Kidney capillary endothelial cell (primary cell): Measurements from ENCODE around the gene NFAT5.

Source experiments
- DNase-seq: peaks from one replicate; pipeline ENCODE4 v3.0.0-alpha.2; 2018; ENCODE audit warnings: low spot score

The NFAT5 gene

DNA sequence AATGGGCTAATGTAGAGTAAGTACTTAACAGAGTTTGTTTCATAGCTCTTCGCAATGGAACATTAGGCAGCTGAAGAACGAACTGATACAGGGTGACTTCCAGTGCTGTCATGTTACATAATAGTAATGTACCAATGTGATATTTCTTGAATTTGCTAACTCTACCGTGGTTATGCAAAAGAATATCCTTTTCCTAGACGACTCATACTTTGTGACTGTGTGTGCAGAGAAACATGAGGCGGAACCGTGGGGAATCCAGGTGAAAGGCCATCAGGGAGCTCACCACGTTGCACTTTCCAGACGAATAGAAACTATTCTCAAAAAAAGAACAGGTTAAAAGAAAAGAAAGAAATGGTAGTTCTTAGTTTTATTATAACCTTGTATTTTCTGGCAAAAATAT is 175.8 kb downstream of the NFAT5 start:
- DNase-seq, result no peak

DNA sequence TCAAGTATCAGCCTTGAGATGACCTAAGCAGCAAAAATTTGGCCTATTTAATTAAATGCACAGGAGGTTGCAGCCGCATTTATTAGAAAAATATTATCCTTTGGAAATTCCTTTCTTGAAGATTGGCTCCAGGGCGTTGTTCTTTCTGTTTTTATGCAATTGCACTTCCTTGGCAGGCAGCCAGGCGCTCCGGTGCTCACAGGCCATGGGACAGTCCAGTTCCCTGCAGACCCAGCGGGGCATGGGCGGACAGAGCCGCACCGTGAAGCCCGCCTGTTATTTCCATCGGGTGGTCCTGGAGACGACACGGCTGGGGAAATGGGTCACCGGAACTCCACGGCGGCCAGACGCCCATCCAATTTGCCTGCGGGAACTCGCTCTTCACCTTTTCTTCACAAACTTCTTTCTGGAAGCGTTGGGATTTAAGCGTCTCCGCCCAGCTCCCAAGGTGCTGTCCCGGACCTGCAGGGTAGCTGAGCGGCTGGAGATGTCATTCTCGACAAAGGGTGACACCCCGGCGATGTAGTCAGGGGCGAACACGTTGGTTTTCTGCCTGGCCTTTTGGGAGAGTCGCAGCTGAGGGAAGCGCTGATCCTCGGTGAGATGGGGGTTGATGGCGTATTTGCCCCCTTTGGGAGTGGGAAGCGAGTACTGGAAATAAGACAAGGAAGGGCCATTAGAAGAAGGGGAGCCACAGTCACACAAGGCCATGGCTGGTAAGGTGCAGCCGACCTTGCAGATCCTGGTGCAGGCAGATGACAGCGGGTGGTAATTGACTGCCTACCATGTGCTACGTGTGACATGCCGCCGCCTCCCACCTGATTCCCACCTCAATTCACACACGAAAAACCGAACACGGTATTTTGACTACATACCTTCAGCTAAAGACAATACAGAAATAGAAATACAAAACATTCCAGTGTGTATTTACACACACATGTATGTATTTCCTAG is 176.5 kb downstream of the NFAT5 start:
- peak; percentile 35 for DNase-seq

DNA sequence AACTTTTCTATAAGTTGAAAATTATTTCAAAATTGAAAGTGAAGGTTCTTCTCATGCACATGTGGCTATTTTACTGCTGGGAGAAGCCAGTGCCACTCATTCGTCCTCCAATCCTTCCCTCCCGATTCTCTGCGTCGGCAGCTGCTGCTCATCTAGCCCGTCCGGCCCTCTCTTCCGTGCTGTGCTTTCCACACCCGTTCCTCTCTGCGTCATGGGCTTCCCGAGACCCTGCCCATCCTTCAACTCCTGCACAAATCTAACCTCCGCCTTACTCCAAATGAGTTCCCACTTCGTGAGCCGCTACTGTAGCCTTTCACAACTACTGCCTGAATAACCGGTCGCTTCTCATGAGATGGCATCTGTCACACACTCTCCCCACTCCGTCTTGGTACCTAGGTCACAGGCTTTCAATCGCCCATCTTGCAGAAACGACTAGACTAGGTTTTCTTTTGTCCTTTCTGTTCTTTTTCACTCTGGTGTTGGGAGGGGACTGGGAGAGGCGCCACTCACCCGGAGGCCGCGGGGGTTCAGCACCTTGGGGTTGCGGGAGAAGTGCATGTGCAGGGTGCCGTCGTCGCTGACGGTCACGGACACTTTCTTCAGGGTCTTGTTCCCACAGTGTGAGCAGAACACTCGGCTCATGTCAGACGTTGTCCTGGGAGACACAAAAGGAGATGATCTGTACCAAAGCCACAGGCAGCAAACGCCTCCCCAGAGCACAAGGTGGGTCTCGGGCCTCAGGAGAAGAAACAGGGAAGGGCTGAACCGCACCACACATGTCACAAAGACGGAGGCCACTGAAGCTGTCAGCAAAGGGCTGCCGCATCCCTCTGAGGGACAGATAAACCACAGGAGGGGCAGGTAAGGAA is 178.8 kb downstream of the NFAT5 start:
- no peak for DNase-seq

DNA sequence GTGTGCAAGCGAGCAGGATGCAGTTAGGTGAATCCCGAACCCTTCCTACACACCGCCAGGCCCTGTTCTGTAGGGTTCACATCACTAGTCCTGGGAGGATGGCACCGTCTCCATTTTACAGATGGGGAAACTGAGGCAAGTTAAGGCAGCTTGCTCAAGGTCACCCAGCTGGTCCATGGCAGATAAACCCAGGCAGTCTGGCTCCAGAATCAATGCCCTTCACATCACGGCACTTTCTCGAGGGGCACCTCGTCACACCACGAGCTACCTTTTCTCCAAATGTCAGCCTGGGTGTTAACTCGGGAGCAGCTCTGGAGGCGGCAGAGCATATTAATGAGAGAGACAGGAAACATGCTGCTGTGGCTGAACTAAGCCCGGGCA is 179.5 kb downstream of the NFAT5 start:
- no peak for DNase-seq

DNA sequence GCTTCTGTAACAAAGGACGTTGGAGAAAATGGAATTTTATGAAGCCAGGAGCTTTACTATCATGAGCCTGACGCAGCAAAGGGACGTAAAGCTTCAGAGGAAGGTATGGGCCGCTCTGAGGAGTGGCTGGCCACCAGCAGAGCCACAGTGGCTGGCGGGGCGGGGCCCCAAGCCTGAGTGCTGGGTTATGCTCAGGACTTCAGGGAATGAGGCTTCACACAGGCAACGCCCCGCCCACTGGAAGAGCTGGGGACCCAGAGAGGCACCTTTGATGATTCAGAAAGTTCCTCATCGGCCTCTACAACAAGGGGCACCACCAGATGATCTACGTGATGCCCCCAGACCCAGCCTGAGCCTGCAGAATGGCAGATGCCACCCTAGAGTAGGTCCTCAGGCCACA is 180.2 kb downstream of the NFAT5 start:
- no peak for DNase-seq

DNA sequence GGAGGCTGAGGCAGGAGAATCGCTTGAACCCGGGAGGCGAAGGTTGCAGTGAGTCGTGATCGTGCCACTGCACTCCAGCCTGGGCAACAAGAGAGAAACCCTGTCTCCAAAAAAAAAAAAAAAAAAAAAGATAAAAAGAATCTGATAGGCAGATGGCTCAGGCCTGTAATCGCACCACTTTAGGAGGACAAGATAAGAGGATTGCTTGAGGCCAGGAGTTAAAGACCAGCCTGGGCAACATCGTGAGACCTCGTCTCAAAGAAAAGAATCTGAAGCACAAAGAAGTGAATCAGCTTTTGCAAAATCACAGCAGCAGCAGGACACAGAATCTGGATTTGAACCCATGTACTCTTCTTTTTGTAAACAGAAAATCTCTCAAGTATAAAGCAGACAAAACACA is 181.3 kb downstream of the NFAT5 start:
- no peak for DNase-seq

DNA sequence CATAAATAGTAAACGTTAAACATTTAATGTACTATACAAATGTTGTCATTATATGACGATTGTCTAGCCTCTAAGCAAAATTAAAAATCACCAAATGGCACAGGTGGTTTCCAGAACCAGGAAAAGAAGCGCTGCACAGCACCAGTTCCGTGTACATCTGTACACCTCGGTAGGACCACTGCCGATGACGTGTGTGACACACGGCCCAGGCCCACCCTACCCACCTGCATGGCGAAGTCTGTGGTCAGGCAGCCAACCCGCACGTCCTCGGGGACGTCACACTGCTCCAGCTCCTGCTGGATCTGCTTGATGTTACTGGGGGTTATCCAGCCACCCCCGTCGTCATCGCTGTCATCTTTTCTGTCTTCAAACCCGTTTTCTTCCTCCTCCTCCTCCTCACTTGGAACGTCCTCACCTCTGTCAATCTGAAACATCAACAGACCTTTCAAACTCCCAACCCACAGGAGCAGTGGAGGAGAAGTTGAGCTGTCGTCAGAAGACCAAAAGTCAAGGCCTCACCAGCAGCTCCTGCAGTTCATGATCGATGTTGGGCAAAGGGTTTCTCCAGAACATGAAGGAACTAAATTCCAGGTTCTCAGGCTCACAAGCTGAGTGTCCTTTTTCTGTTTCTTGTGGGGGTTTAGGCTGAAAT is 183.1 kb downstream of the NFAT5 start:
- DNase-seq, result no peak

DNA sequence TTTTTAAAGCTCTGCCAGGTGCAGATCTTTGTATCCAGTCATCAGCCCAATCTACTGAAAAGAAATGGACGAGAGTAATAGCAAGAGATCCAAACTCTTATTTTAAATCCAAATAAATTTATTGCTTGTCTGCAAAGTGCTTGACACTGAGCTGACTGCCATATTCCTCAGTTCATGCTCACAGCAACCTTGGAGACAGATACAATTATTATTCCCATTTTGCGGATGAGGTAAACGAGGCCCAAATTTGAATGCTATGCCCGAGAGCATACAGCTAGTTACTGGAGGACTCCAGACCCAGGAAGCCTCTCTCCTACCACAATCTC is 188.3 kb downstream of the NFAT5 start:
- no peak for DNase-seq
